Transverse colon (tissue), 4 donors: ENCODE measurements around the gene ZNF845. TPM values are rescaled to one million over a fixed set of nuclear protein-coding genes. Genes with fewer than 3 reads are reported as not detected.
"Not testable (repeated sequence)": the region's sequence is repeated elsewhere in the genome, so short reads cannot be mapped to it uniquely, and the experiment has no call there.

Experiments
- DNase-seq: peaks from one replicate; pipeline ENCODE4 v3.0.0-alpha.2; 2019
- H3K27ac ChIP-seq, 4 donors: fragments of 200-600 bp; sonication (generic); 2 replicates each; pipeline ENCODE4 v1.5.1; 2016 to 2018; ENCODE audit warnings: inconsistent platforms in 4 of 4
- H3K27me3 ChIP-seq: fragments of 200-600 bp; sonication (generic); 2 replicates; pipeline ENCODE4 v1.5.1; 2017; ENCODE audit warnings: inconsistent platforms
- H3K36me3 ChIP-seq, 4 donors: fragments of 200-600 bp; sonication (generic); 2 replicates each; pipeline ENCODE4 v1.5.1; 2017 to 2019; ENCODE audit warnings: inconsistent platforms in 4 of 4
- H3K4me1 ChIP-seq, 4 donors: fragments of 200-600 bp; sonication (generic); 2 replicates each; pipeline ENCODE4 v1.5.1; 2017 to 2020; ENCODE audit warnings: inconsistent platforms in 4 of 4
- H3K4me3 ChIP-seq, 4 donors: fragments of 200-600 bp; sonication (generic); 1 replicate in 1 of 4; 2 replicates in 3 of 4; pipeline versions ENCODE4 v1.5.1 to v1.6.1; 2017 to 2019; ENCODE audit warnings: inconsistent platforms in 4 of 4
- H3K9me3 ChIP-seq, 2 donors: fragments of 200-600 bp; sonication (generic); 2 replicates each; pipeline ENCODE4 v1.5.1; 2017 to 2019; ENCODE audit warnings: inconsistent platforms in 2 of 2
- EP300 ChIP-seq: sonication (generic); formaldehyde crosslinking; IDR thresholded peaks from one replicate; pipeline ENCODE4 v1.6.1; 2017; ENCODE audit warnings: antibody characterized with exemption, low read depth
- POLR2A ChIP-seq: fragments of 450-650 bp; IDR thresholded peaks from one replicate; pipeline ENCODE4 v1.6.1; 2016; ENCODE audit warnings: antibody characterized with exemption, mild to moderate bottlenecking, moderate library complexity
- POLR2AphosphoS5 ChIP-seq, 3 donors: sonication (generic); formaldehyde crosslinking; IDR thresholded peaks; one replicate each; pipeline ENCODE4 v1.6.1; 2016; ENCODE audit warnings: antibody characterized with exemption in 3 of 3
- WGBS, 2 donors: methylation state at CpG; one replicate each; pipeline ENCODE4 v1.1.5; 2018; ENCODE audit warnings: low coverage in 1 of 2; 5-methylcytosine and 5-hydroxymethylcytosine counted together
- in situ Hi-C, 4 donors: fragments of 200-750 bp; cut with MboI; loops; one replicate each; pipeline versions ENCODE4 v1.15.0 to v1.15.1; 2017; ENCODE audit warnings: low sequenced_read_pairs in 3 of 4, low pct_ligation_motif_present in 1 of 4, low pct_unique_long_range_greater_than_20kb in 1 of 4
- intact Hi-C: fragments of 100-400 bp; cut with DNase I; formaldehyde crosslinking; loops from one replicate; pipeline ENCODE4 v1.15.1; 2023; ENCODE audit warnings: low total_unique reads
- total RNA-seq, 4 donors: library from RNA; depleted of rRNA; stranded (reverse); fragments of >200 nt; gene quantifications; one replicate each; pipeline ENCODE4 v1.1.0, GENCODE V29; 2016
- TF ChIP-seq, protein P1 (sequence below), 5 experiments: fragments of 200-600 bp in 3 of 5; fragments of 450-650 bp in 2 of 5; sonication (generic) in 3 of 5; IDR thresholded peaks; 1 replicate in 2 of 5; 2 replicates in 3 of 5; pipeline ENCODE4 v1.5.1; 2016 to 2017; ENCODE audit warnings: antibody characterized with exemption in 5 of 5, inconsistent platforms in 3 of 5, mild to moderate bottlenecking in 2 of 5, moderate library complexity in 1 of 5

ZNF845 gene
- 1 to 10 TPM; 1.6 to 8.4 (median 5.9) TPM for total RNA-seq

DNA sequence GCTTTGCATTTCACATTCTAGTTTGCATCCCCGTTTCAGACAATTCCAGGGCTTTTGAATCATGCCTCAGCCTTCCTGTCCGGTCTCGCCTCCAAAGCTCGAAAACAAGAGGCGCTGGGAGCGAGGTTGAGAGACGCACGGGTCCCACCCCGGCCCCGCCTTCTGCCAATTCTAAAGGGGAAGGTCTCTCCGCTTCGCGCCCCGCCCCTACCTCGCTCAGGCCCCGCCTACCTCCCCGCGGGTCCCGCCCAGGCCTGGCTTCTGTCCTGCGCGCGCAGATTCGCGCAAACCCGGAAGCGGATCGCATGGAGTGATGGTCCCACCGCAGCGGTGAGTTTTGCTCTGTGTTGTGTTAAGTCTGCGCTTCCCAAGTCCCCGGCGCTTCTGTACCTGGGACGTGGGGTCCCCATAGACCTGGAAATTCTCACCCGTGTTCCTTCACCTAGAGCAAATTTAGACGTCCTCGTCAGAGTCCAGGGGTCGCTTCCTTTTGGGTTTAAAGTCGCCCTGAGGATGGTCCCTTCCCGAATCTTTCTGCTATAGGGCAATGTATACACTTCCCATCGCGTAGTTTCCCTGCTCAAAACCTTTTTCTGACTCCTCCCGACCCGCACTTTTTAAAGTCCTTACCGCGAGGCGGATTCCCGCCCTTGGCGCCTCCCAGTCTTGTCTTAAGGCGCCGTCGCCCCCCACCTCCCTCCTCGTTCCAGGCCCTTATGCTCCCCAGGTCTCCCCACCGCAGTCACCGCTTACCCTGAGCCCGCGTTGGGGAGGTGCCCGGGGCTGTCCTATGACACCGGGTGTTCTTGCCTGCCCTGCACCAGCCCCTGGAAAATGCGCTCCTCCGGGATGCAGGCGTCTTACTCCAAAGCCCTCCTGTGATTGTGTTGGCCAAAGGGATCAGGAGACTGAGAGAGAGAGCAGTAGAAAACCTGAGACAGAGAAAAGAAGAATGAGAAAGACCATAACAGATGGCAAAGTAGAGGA, at the start of gene ZNF845:
ZNF845 (plus strand) TSS at position 287 of the 987 bp plus-strand sequence. CDS start 7,559 bp downstream, outside the sequence.
- Histone ChIP-seq H3K36me3 (peaks cover 0 to 9% (median 0%) of the 10 kb centered on the region in 4 donors), H3K27me3 (no peaks in the 10 kb centered on the region), H3K4me3 (peak within 1 kb of the TSS; percentile 76 to 97 (median 90)), H3K27ac (peak within 1 kb of the TSS; percentile 75 to 89 (median 86)), H3K4me1 (peaks cover 0 to 15% (median 7%) of the 10 kb centered on the region in 4 donors), H3K9me3 (peaks cover 0 to 8% of the 10 kb centered on the region in 2 donors)
- peak; percentile 98 for DNase-seq
- intact Hi-C loops, result no loop called here
- TF ChIP-seq POLR2A, result peak; percentile 68
- TF ChIP-seq POLR2AphosphoS5 (IDR thresholded peaks at IDR 0.05), result peak; percentile 47 to 83 (median 81)
- TF ChIP-seq, protein P1, sequence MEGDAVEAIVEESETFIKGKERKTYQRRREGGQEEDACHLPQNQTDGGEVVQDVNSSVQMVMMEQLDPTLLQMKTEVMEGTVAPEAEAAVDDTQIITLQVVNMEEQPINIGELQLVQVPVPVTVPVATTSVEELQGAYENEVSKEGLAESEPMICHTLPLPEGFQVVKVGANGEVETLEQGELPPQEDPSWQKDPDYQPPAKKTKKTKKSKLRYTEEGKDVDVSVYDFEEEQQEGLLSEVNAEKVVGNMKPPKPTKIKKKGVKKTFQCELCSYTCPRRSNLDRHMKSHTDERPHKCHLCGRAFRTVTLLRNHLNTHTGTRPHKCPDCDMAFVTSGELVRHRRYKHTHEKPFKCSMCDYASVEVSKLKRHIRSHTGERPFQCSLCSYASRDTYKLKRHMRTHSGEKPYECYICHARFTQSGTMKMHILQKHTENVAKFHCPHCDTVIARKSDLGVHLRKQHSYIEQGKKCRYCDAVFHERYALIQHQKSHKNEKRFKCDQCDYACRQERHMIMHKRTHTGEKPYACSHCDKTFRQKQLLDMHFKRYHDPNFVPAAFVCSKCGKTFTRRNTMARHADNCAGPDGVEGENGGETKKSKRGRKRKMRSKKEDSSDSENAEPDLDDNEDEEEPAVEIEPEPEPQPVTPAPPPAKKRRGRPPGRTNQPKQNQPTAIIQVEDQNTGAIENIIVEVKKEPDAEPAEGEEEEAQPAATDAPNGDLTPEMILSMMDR (IDR thresholded peaks at IDR 0.05), result no peak
- TF ChIP-seq EP300, result no peak
- 0 to 1% methylated on average over 3 to 59 of the region's 61 CpGs for WGBS, 2 donors
- in situ Hi-C loops, result loop anchor here in 1 of 4 donors (10.0 kb wide), 1 partner anchor 139 kb away; the partner anchor contains the start of gene ZNF665

GRCh38 chr19:53285087-53285486, 48.5 kb upstream of the ZNF845 start:
- no peak overlapping the region for H3K4me3 ChIP-seq
- peaks cover 0 to 9% of the 10 kb centered on the region in 2 donors for H3K9me3 ChIP-seq
- TF ChIP-seq EP300, result no peak
- no peak for TF ChIP-seq POLR2AphosphoS5 (IDR thresholded peaks at IDR 0.05)
- TF ChIP-seq, protein P1 (IDR thresholded peaks at IDR 0.05), result no peak
- TF ChIP-seq POLR2A, result no peak
- in situ Hi-C loops, result no loop called here
- H3K27ac ChIP-seq, result no peak overlapping the region
- WGBS, 2 donors, result 60 to 68% methylated on average over 3 to 4 of the region's 4 CpGs
- DNase-seq, result no peak
- no peaks in the 10 kb centered on the region for H3K36me3 ChIP-seq
- no peaks in the 10 kb centered on the region for H3K27me3 ChIP-seq
- H3K4me1 ChIP-seq, result no peaks in the 10 kb centered on the region
- intact Hi-C loops, result no loop called here

GRCh38 chr19:53290758-53291549, 42.6 kb upstream of the ZNF845 start:
- in situ Hi-C loops, result no loop called here
- intact Hi-C loops, result no loop called here
- Histone ChIP-seq H3K36me3 (no peaks in the 10 kb centered on the region), H3K27me3 (no peaks in the 10 kb centered on the region), H3K4me1 (no peaks in the 10 kb centered on the region), H3K4me3 (no peak overlapping the region), H3K27ac (no peak overlapping the region), H3K9me3 (peaks cover 25 to 36% of the 10 kb centered on the region in 2 donors)
- 94 to 95% methylated on average over 2 to 47 of the region's 47 CpGs for WGBS, 2 donors
- TF ChIP-seq POLR2AphosphoS5 (IDR thresholded peaks at IDR 0.05), result no peak
- DNase-seq, result no peak

DNA sequence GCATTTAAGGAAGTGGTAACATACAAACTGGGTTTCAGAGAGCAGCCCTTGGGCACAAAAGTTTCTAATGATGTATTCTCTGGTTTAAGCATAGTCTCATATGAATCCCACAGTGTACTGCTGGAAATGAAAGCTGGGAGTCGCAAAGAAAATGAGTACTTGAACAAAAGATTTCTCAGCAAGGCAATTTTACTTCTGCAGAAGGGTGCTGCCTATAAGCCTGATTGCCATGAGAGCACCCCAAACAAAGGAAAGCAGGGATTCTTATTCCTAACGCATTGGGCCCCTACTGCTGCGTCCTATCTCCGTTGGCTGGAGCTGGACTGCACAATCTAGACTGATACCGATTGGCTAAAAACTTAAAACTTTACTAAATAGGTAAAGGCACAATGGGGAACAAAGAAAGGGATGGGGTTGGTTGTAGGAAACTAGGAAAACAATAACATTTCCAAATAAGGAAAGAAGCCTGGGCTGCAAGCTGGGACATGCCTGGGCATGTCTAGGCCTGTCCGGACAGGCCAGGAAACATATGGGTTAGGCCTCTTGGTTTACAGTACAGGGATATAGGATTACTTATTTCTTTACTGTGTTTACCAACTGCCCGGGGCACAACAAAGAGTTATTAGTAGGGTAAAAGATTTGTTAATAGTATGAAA, 38.6 kb upstream of the ZNF845 start:
- Histone ChIP-seq H3K27ac (no peak overlapping the region), H3K4me1 (no peaks in the 10 kb centered on the region), H3K4me3 (no peak overlapping the region), H3K9me3 (peaks cover 25 to 32% of the 10 kb centered on the region in 2 donors), H3K36me3 (no peaks in the 10 kb centered on the region), H3K27me3 (no peaks in the 10 kb centered on the region)
- TF ChIP-seq POLR2AphosphoS5 (IDR thresholded peaks at IDR 0.05) (no peak), POLR2A (no peak), EP300 (no peak)
- TF ChIP-seq, protein P1 (IDR thresholded peaks at IDR 0.05), result no peak
- in situ Hi-C loops, result no loop called here
- no peak for DNase-seq
- WGBS, 2 donors, result 73 to 76% methylated on average over 5 to 7 of the region's 7 CpGs
- intact Hi-C loops, result no loop called here

GRCh38 chr19:53301341-53301740, 32.2 kb upstream of the ZNF845 start:
- DNase-seq, H3K4me3 ChIP-seq, H3K9me3 ChIP-seq, in situ Hi-C loops, H3K4me1 ChIP-seq, H3K36me3 ChIP-seq, H3K27ac ChIP-seq, H3K27me3 ChIP-seq, intact Hi-C loops: not testable (repeated sequence)
- WGBS, 2 donors, result no CpG with 5 or more reads among the region's 8 CpGs
